Neuronal stem cell (in vitro differentiated cells): ENCODE measurements around the gene GZMA.
A peak's percentile ranks its signal among the peaks of the same experiment; 100 is the strongest.
"Not testable (repeated sequence)": the region's sequence is repeated elsewhere in the genome, so short reads cannot be mapped to it uniquely, and the experiment has no call there.

Source experiments
- DNase-seq: peaks from one replicate; pipeline ENCODE4 v3.0.0-alpha.2; 2013; ENCODE audit warnings: low spot score
- H2AFZ ChIP-seq: one replicate; pipeline ENCODE4 v1.6.1; 2013; ENCODE audit warnings: mild to moderate bottlenecking, low read length, inconsistent platforms
- H2AK5ac ChIP-seq: 2 replicates; pipeline ENCODE4 v1.6.1; 2013; ENCODE audit warnings: low read depth, mild to moderate bottlenecking, inconsistent platforms, low read length, moderate library complexity, mixed read lengths
- H2BK120ac ChIP-seq: 2 replicates; pipeline ENCODE4 v1.6.1; 2013; ENCODE audit warnings: low read depth, mild to moderate bottlenecking, inconsistent platforms, low read length, moderate library complexity, mixed read lengths
- H2BK12ac ChIP-seq: one replicate; pipeline ENCODE4 v1.6.1; 2013; ENCODE audit warnings: low read length, inconsistent platforms
- H2BK15ac ChIP-seq: 2 replicates; pipeline ENCODE4 v1.6.1; 2013; ENCODE audit warnings: mild to moderate bottlenecking, low read length, inconsistent platforms, mixed read lengths
- H2BK5ac ChIP-seq: one replicate; pipeline ENCODE4 v1.6.1; 2013; ENCODE audit warnings: inconsistent platforms, mild to moderate bottlenecking, low read length, moderate library complexity
- H3K14ac ChIP-seq: one replicate; pipeline ENCODE4 v1.6.1; 2013; ENCODE audit warnings: low read length, inconsistent platforms
- H3K18ac ChIP-seq: 2 replicates; pipeline ENCODE4 v1.6.1; 2013; ENCODE audit warnings: low read length, inconsistent platforms
- H3K23ac ChIP-seq: 2 replicates; pipeline ENCODE4 v1.6.1; 2013; ENCODE audit warnings: low read depth, mild to moderate bottlenecking, mixed read lengths, low read length, inconsistent platforms; ENCODE audit not compliant: poor library complexity
- H3K27ac ChIP-seq: replicated peaks from 3 replicates; pipeline ENCODE4 v1.5.1; 2013; ENCODE audit warnings: low read length, inconsistent platforms
- H3K27me3 ChIP-seq, 3 experiments: 2 replicates each; pipeline ENCODE4 v1.6.1; 2013; ENCODE audit warnings: low read length in 3 of 3, mild to moderate bottlenecking in 2 of 3, inconsistent platforms in 1 of 3, low read depth in 1 of 3, mixed read lengths in 1 of 3, moderate library complexity in 1 of 3; ENCODE audit not compliant: control insufficient read depth in 3 of 3, insufficient read depth in 3 of 3
- H3K36me3 ChIP-seq, 2 donors: replicated peaks in 1 of 2; 2 replicates each; pipeline ENCODE4 v1.6.1; 2013; ENCODE audit warnings: low read length in 2 of 2; ENCODE audit not compliant: control insufficient read depth in 2 of 2, insufficient read depth in 2 of 2
- H3K4ac ChIP-seq: 2 replicates; pipeline ENCODE4 v1.6.1; 2013; ENCODE audit warnings: inconsistent platforms, mild to moderate bottlenecking, low read length, moderate library complexity
- H3K4me1 ChIP-seq, 2 donors: 1 replicate in 1 of 2; 2 replicates in 1 of 2; pipeline ENCODE4 v1.6.1; 2013; ENCODE audit warnings: low read length in 2 of 2, low read depth in 1 of 2; ENCODE audit not compliant: control insufficient read depth in 2 of 2, insufficient read depth in 1 of 2
- H3K4me2 ChIP-seq: one replicate; pipeline ENCODE4 v1.6.1; 2013; ENCODE audit warnings: mild to moderate bottlenecking, low read length, inconsistent platforms; ENCODE audit not compliant: insufficient read depth, poor library complexity, severe bottlenecking
- H3K4me3 ChIP-seq, 2 donors: 2 replicates each; pipeline ENCODE4 v1.5.1; 2013; ENCODE audit warnings: low read length in 2 of 2, mild to moderate bottlenecking in 2 of 2, inconsistent platforms in 1 of 2, moderate library complexity in 1 of 2
- H3K79me1 ChIP-seq: one replicate; pipeline ENCODE4 v1.6.1; 2013; ENCODE audit warnings: low read depth, mild to moderate bottlenecking, inconsistent platforms, low read length, moderate library complexity
- H3K9ac ChIP-seq: one replicate; pipeline ENCODE4 v1.6.1; 2013; ENCODE audit warnings: mild to moderate bottlenecking, low read depth, low read length, inconsistent platforms; ENCODE audit not compliant: poor library complexity
- H3K9me3 ChIP-seq, 2 donors: replicated peaks in 1 of 2; 2 replicates each; pipeline versions ENCODE3 to v1.6.1; 2013; ENCODE audit warnings: low read length in 2 of 2, mild to moderate bottlenecking in 2 of 2, inconsistent platforms in 1 of 2, low read depth in 1 of 2, mixed read lengths in 1 of 2, moderate library complexity in 1 of 2; ENCODE audit not compliant: control insufficient read depth in 2 of 2, insufficient read depth in 1 of 2
- H4K8ac ChIP-seq: one replicate; pipeline ENCODE4 v1.6.1; 2013; ENCODE audit warnings: low read depth, mild to moderate bottlenecking, inconsistent platforms, low read length, moderate library complexity
- H4K91ac ChIP-seq: one replicate; pipeline ENCODE4 v1.6.1; 2013; ENCODE audit warnings: low read length, low read depth, mild to moderate bottlenecking, inconsistent platforms; ENCODE audit not compliant: poor library complexity
- WGBS, 2 donors: extraction: QIAGEN DNeasy Blood & Tissue Kit; methylation state at CpG; one replicate each; pipeline ENCODE4 v1.1.7; 2013; ENCODE audit warnings: missing lambda C conversion rate in 2 of 2, mixed read lengths in 1 of 2; ENCODE audit not compliant: insufficient read length in 2 of 2, insufficient replicate concordance in 1 of 2; ENCODE audit errors: extremely low coverage in 2 of 2; 5-methylcytosine and 5-hydroxymethylcytosine counted together

The GZMA gene

GRCh38 chr5:55101148-55101547, 1.3 kb upstream of the GZMA start:
- not testable (repeated sequence) for H2BK15ac ChIP-seq, H3K18ac ChIP-seq, H2BK5ac ChIP-seq, H2AFZ ChIP-seq, H3K79me1 ChIP-seq, DNase-seq, H3K4ac ChIP-seq, H3K14ac ChIP-seq, H3K27ac ChIP-seq, H2BK120ac ChIP-seq, H3K4me3 ChIP-seq, H2AK5ac ChIP-seq, H2BK12ac ChIP-seq, H3K9ac ChIP-seq, H4K91ac ChIP-seq, H4K8ac ChIP-seq, H3K27me3 ChIP-seq, H3K36me3 ChIP-seq, H3K4me1 ChIP-seq, H3K23ac ChIP-seq, H3K9me3 ChIP-seq, H3K4me2 ChIP-seq

GRCh38 chr5:55101556-55102276, 730 bp upstream of the GZMA start:
- Histone ChIP-seq H3K27ac (no peak overlapping the region), H2BK12ac (no peak overlapping the region), H3K27me3 (no peaks in the 10 kb centered on the region), H4K91ac (no peak overlapping the region), H3K4ac (no peak overlapping the region), H3K4me2 (no peak overlapping the region), H3K36me3 (no peaks in the 10 kb centered on the region), H3K9me3 (no peaks in the 10 kb centered on the region), H2AK5ac (no peak overlapping the region), H3K79me1 (no peaks in the 10 kb centered on the region), H2BK5ac (no peak overlapping the region), H3K4me1 (peaks cover 0 to 4% of the 10 kb centered on the region in 2 donors), H2BK120ac (no peak overlapping the region), H3K18ac (no peak overlapping the region), H4K8ac (no peak overlapping the region), H3K9ac (no peak overlapping the region), H3K23ac (no peak overlapping the region), H3K4me3 (no peak overlapping the region), H2BK15ac (no peak overlapping the region), H2AFZ (no peak overlapping the region), H3K14ac (no peak overlapping the region)
- no CpG with 5 or more reads among the region's 5 CpGs for whole genome bisulfite sequencing, 2 donors
- DNase-seq, result no peak

GRCh38 chr5:55104036-55104772, 1.8 kb downstream of the GZMA start:
- no CpG with 5 or more reads among the region's 2 CpGs for WGBS, 2 donors
- DNase-seq, result peak; percentile 20
- Histone ChIP-seq H3K14ac (no peak overlapping the region), H4K91ac (no peak overlapping the region), H3K27ac (no peak overlapping the region), H3K9ac (no peak overlapping the region), H2BK120ac (no peak overlapping the region), H2AK5ac (no peak overlapping the region), H3K9me3 (no peaks in the 10 kb centered on the region), H3K79me1 (no peaks in the 10 kb centered on the region), H3K4me2 (no peak overlapping the region), H3K18ac (no peak overlapping the region), H2BK5ac (no peak overlapping the region), H2BK12ac (no peak overlapping the region), H3K4ac (no peak overlapping the region), H3K4me3 (no peak overlapping the region), H3K23ac (no peak overlapping the region), H3K36me3 (no peaks in the 10 kb centered on the region), H3K4me1 (peaks cover 0 to 4% of the 10 kb centered on the region in 2 donors), H4K8ac (no peak overlapping the region), H2BK15ac (no peak overlapping the region), H3K27me3 (peaks cover 0 to 2% (median 0%) of the 10 kb centered on the region in 3 experiments), H2AFZ (no peak overlapping the region)

GRCh38 chr5:55104946-55105701, 2.7 kb downstream of the GZMA start:
- no peak overlapping the region for H3K4ac ChIP-seq
- H2AK5ac ChIP-seq, result no peak overlapping the region
- no peak overlapping the region for H3K18ac ChIP-seq
- no peak overlapping the region for H2BK15ac ChIP-seq
- no peak overlapping the region for H3K4me2 ChIP-seq
- no peak overlapping the region for H2BK5ac ChIP-seq
- no peak overlapping the region for H2BK120ac ChIP-seq
- no peak overlapping the region for H3K9ac ChIP-seq
- H3K9me3 ChIP-seq, result no peaks in the 10 kb centered on the region
- H3K23ac ChIP-seq, result no peak overlapping the region
- H3K27ac ChIP-seq, result no peak overlapping the region
- H3K4me1 ChIP-seq, result peaks cover 1 to 4% of the 10 kb centered on the region in 2 donors
- H3K14ac ChIP-seq, result no peak overlapping the region
- WGBS, 2 donors, result no CpG with 5 or more reads among the region's 5 CpGs
- H3K79me1 ChIP-seq, result no peaks in the 10 kb centered on the region
- no peak overlapping the region for H4K91ac ChIP-seq
- no peak overlapping the region for H4K8ac ChIP-seq
- no peak overlapping the region for H2BK12ac ChIP-seq
- no peak for DNase-seq
- H3K27me3 ChIP-seq, result peaks cover 0 to 3% (median 0%) of the 10 kb centered on the region in 3 experiments
- no peak overlapping the region for H3K4me3 ChIP-seq
- no peaks in the 10 kb centered on the region for H3K36me3 ChIP-seq
- no peak overlapping the region for H2AFZ ChIP-seq
